ENCODE measurements around the gene SLIT1.

DNA sequence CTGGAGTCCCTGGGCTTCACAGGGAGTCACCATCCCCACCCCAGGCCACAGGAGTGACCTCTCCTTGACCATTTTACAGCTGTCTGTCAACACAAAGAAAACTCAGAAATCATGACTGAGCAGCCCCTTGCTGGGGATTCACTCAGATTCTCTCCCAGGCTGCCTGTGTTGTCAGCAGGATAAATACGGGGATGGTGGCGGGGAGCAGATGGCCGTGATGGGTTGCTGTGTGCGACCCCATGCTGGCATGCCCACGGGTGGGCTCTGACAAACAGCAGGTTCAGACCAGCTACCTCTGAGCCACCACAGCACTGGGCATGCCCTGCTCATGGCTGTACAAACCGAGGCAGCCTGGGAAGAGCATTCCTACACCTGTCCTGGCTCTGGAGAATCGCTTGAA lies 136.1 kb downstream of the SLIT1 start:
- TF ChIP-seq EZH2phosphoT487 (IDR thresholded peaks at IDR 0.05; ENCODE audit: borderline replicate concordance, low read depth, low read length): no peak
- TF ChIP-seq, protein P1, sequence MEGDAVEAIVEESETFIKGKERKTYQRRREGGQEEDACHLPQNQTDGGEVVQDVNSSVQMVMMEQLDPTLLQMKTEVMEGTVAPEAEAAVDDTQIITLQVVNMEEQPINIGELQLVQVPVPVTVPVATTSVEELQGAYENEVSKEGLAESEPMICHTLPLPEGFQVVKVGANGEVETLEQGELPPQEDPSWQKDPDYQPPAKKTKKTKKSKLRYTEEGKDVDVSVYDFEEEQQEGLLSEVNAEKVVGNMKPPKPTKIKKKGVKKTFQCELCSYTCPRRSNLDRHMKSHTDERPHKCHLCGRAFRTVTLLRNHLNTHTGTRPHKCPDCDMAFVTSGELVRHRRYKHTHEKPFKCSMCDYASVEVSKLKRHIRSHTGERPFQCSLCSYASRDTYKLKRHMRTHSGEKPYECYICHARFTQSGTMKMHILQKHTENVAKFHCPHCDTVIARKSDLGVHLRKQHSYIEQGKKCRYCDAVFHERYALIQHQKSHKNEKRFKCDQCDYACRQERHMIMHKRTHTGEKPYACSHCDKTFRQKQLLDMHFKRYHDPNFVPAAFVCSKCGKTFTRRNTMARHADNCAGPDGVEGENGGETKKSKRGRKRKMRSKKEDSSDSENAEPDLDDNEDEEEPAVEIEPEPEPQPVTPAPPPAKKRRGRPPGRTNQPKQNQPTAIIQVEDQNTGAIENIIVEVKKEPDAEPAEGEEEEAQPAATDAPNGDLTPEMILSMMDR (conservative IDR thresholded peaks at IDR 0.05; ENCODE audit: low read length): no peak
